H1 (cell line): ENCODE measurements around the gene TNPO3.

Source experiments
- ATF2 ChIP-seq: IDR thresholded peaks from 2 replicates; pipeline ENCODE4 v1.6.1; 2012; ENCODE audit warnings: low read length, inconsistent platforms
- CTCF ChIP-seq, 3 experiments: IDR thresholded peaks; 1 replicate in 2 of 3; 2 replicates in 1 of 3; pipeline versions ENCODE4 v1.5.1 to v1.6.1; 2011; ENCODE audit warnings: low read length in 3 of 3, mild to moderate bottlenecking in 3 of 3, inconsistent platforms in 2 of 3, low read depth in 1 of 3, moderate library complexity in 1 of 3; ENCODE audit not compliant: insufficient read depth in 1 of 3; ENCODE audit errors: control extremely low read depth in 1 of 3
- HDAC2 ChIP-seq, 2 experiments: fragments of 300-600 bp in 1 of 2; sonication (generic) in 1 of 2; IDR thresholded peaks; 2 replicates each; pipeline ENCODE4 v1.6.1; 2011 to 2012; ENCODE audit warnings: low read depth in 2 of 2, low read length in 2 of 2, mild to moderate bottlenecking in 2 of 2, moderate library complexity in 2 of 2, borderline replicate concordance in 1 of 2, inconsistent platforms in 1 of 2
- POLR2AphosphoS5 ChIP-seq: IDR thresholded peaks from 2 replicates; pipeline ENCODE4 v1.6.1; 2011; ENCODE audit warnings: low read depth, low read length
- POU5F1 ChIP-seq: IDR thresholded peaks from 2 replicates; pipeline ENCODE4 v1.6.1; 2011; ENCODE audit warnings: low read depth, mild to moderate bottlenecking, low read length, moderate library complexity

GRCh38 chr7:128948312-128948973, 106.5 kb downstream of the TNPO3 start:
- no peak for TF ChIP-seq HDAC2 (IDR thresholded peaks at IDR 0.05; ENCODE audit: borderline replicate concordance in 1 of 2, low read depth in 2 of 2, low read length in 2 of 2)
- TF ChIP-seq CTCF (IDR thresholded peaks at IDR 0.05; ENCODE audit: control extremely low read depth in 1 of 3, insufficient read depth in 1 of 3, low read depth in 1 of 3, low read length in 3 of 3), result no peak
- TF ChIP-seq ATF2, result no peak
- 0 out of 2 replicates have a peak, but pooled peaks have one; percentile 15 for TF ChIP-seq POLR2AphosphoS5
- TF ChIP-seq POU5F1, result no peak
